ENCODE measurements around the gene THPO. TPM values are rescaled to one million over a fixed set of nuclear protein-coding genes. Genes with fewer than 3 reads are reported as not detected.

Gene THPO
- total RNA-seq, 1 donor from 2014 or later: not detected

DNA sequence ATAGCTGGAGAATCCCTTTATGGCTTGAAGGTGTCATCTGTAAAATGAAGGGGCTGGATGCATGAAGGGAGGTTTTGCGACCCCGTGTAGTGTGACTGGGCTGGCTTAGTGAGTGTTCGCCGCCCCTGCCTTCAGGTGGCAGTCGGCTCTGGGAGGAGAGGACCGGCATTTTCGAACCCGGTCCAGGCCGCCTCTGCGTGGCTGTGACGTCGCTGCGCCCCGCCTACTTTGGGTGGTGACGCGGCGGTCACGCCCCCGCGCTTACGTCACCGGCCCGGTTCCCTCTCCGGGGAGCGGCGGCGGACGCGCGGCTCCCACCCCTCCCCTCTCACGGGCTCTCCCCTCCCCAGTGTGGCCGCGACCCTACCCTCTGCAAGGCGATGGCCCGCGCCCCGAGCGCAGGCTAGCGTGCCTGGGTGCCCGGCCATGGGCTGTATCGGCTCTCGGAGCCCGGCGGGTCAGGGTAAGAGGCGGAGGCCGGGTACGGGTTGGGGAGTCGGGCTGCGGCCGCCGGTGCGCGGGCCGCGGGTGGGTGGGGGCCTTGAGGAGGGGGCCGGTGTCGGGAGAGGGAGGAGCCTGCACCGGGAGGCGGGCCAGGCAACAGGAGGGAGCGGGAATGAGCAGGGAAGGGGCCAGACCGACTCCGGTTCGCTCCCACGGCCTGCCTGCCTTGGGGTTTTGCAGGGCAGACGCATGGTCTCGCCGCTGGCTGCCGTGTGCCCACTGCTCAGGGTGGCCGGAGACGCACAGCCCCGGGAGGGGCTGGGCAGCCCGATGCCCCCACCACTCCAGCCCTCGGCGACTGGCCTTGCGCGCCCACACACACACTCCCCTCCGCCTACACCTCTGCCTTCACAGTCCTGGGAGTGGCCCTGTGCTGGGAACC is 42.1 kb downstream of the THPO start:
- TF ChIP-seq, protein P1, sequence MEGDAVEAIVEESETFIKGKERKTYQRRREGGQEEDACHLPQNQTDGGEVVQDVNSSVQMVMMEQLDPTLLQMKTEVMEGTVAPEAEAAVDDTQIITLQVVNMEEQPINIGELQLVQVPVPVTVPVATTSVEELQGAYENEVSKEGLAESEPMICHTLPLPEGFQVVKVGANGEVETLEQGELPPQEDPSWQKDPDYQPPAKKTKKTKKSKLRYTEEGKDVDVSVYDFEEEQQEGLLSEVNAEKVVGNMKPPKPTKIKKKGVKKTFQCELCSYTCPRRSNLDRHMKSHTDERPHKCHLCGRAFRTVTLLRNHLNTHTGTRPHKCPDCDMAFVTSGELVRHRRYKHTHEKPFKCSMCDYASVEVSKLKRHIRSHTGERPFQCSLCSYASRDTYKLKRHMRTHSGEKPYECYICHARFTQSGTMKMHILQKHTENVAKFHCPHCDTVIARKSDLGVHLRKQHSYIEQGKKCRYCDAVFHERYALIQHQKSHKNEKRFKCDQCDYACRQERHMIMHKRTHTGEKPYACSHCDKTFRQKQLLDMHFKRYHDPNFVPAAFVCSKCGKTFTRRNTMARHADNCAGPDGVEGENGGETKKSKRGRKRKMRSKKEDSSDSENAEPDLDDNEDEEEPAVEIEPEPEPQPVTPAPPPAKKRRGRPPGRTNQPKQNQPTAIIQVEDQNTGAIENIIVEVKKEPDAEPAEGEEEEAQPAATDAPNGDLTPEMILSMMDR (IDR thresholded peaks at IDR 0.05): no peak
- Mint-ChIP-seq H3K4me1 (ENCODE audit: low read depth) (peaks cover 61% of the 10 kb centered on the region), H3K27me3 (ENCODE audit: low read depth) (no peaks in the 10 kb centered on the region), H3K36me3 (ENCODE audit: low read depth) (peaks cover 36% of the 10 kb centered on the region), H3K9me3 (ENCODE audit: low read depth) (no peaks in the 10 kb centered on the region), H3K4me3 (ENCODE audit: unreplicated experiment) (peak overlapping the region; percentile 80), H3K27ac (ENCODE audit: unreplicated experiment) (peak overlapping the region; percentile 96)
- no peak for DNase-seq (ENCODE audit: low spot score)

DNA sequence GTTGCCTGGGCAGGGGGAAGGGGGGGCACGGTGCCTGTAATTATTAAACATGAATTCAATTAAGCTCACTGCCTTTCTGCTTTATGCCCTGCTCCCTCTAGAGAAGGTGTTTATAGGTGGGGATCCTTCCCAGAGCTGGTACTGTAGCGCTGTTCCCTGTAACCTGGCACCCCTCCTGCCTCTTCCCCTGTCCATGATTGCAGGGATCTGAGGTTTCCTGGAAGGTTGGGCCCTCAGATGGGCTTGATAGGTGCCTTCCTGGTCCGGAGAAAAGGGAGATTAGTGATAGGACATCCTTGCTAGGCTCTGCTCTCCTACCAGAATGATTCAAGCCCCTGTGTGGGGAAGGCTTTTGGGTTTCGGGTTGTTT is 42.7 kb downstream of the THPO start:
- H3K27ac Mint-ChIP-seq (ENCODE audit: unreplicated experiment): peak overlapping the region; percentile 96
- peaks cover 39% of the 10 kb centered on the region for H3K36me3 Mint-ChIP-seq (ENCODE audit: low read depth)
- DNase-seq (ENCODE audit: low spot score): no peak
- peak overlapping the region; percentile 80 for H3K4me3 Mint-ChIP-seq (ENCODE audit: unreplicated experiment)
- peaks cover 65% of the 10 kb centered on the region for H3K4me1 Mint-ChIP-seq (ENCODE audit: low read depth)
- H3K27me3 Mint-ChIP-seq (ENCODE audit: low read depth): no peaks in the 10 kb centered on the region
- TF ChIP-seq, protein P1 (IDR thresholded peaks at IDR 0.05): no peak
- H3K9me3 Mint-ChIP-seq (ENCODE audit: low read depth): no peaks in the 10 kb centered on the region

DNA sequence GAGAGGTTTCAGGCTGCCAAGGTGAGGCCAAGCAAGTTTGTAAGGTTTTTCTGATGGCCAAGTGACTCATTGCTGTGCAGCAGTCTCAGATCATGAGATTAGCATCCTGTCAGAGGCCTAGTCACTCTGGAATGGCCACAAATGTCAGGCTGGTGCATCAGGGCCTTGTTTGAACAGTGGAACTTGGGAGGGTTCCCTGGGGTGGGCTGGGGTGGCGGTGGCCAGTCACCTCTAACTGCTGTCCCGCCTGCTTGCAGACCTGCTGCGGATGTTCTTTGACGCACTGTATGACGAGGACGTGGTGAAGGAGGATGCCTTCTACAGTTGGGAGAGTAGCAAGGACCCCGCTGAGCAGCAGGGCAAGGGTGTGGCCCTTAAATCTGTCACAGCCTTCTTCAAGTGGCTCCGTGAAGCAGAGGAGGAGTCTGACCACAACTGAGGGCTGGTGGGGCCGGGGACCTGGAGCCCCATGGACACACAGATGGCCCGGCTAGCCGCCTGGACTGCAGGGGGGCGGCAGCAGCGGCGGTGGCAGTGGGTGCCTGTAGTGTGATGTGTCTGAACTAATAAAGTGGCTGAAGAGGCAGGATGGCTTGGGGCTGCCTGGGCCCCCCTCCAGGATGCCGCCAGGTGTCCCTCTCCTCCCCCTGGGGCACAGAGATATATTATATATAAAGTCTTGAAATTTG is 43.4 kb downstream of the THPO start:
- H3K27me3 Mint-ChIP-seq (ENCODE audit: low read depth): no peaks in the 10 kb centered on the region
- peak overlapping the region; percentile 97 for H3K27ac Mint-ChIP-seq (ENCODE audit: unreplicated experiment)
- TF ChIP-seq, protein P1 (IDR thresholded peaks at IDR 0.05): no peak
- no peaks in the 10 kb centered on the region for H3K9me3 Mint-ChIP-seq (ENCODE audit: low read depth)
- no peak for DNase-seq (ENCODE audit: low spot score)
- H3K4me3 Mint-ChIP-seq (ENCODE audit: unreplicated experiment): no peak overlapping the region
- peaks cover 68% of the 10 kb centered on the region for H3K4me1 Mint-ChIP-seq (ENCODE audit: low read depth)
- peaks cover 42% of the 10 kb centered on the region for H3K36me3 Mint-ChIP-seq (ENCODE audit: low read depth)

DNA sequence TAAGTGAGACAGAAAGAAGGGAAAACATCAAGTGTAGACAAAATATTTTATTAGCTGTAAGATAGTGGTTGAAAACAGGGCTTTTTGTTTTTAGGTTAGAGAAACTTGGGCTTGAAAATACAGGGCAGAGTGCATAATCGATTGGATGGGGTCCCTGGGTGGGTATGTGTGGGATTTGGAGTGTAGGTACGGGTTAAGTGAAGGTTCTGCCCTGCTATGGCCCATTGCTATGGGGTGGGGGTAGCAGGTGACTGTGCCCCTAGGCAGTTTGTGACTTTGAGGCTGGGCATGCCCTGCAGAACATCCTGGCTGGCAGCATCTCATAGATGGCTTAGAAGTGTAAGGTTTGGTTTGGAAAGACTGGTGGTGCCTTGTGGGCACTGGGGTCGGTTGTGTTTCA is 44.3 kb downstream of the THPO start:
- no peak for DNase-seq (ENCODE audit: low spot score)
- Mint-ChIP-seq H3K27me3 (ENCODE audit: low read depth) (no peaks in the 10 kb centered on the region), H3K4me1 (ENCODE audit: low read depth) (peaks cover 69% of the 10 kb centered on the region), H3K27ac (ENCODE audit: unreplicated experiment) (peak overlapping the region; percentile 97), H3K4me3 (ENCODE audit: unreplicated experiment) (no peak overlapping the region), H3K36me3 (ENCODE audit: low read depth) (peaks cover 49% of the 10 kb centered on the region), H3K9me3 (ENCODE audit: low read depth) (no peaks in the 10 kb centered on the region)
- TF ChIP-seq, protein P1 (IDR thresholded peaks at IDR 0.05): no peak

DNA sequence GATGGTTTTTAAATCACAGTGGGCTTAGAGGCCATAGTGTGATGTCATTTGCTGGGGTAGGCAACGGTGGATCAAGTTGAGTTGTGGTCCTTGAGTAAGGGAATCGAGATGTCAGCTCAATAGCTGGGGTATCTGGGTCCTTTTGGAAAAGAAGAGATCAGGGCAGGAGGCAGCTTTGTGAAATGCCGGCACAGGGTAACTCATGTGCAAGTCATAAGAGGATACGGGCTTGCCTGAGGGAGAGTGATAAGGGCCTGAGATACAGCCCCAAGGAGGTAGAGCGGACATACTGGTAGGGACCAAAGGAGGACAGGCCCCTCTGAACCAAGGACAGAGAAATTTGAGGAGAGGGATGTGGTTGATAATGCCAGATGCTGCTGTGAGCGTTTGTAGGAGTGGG is 44.8 kb downstream of the THPO start:
- no peaks in the 10 kb centered on the region for H3K27me3 Mint-ChIP-seq (ENCODE audit: low read depth)
- TF ChIP-seq, protein P1 (IDR thresholded peaks at IDR 0.05): no peak
- DNase-seq (ENCODE audit: low spot score): no peak
- H3K36me3 Mint-ChIP-seq (ENCODE audit: low read depth): peaks cover 52% of the 10 kb centered on the region
- no peaks in the 10 kb centered on the region for H3K9me3 Mint-ChIP-seq (ENCODE audit: low read depth)
- H3K27ac Mint-ChIP-seq (ENCODE audit: unreplicated experiment): peak overlapping the region; percentile 97
- H3K4me1 Mint-ChIP-seq (ENCODE audit: low read depth): peaks cover 67% of the 10 kb centered on the region
- no peak overlapping the region for H3K4me3 Mint-ChIP-seq (ENCODE audit: unreplicated experiment)

All from chondrocyte (in vitro differentiated cells).